GM12878 (cell line): ENCODE results near the gene VTI1A. TPM values are rescaled to one million over a fixed set of nuclear protein-coding genes. Genes with fewer than 3 reads are reported as not detected.

Source experiments
- ATAC-seq: fragments of 200-7000 bp; cut with Tn5 transposase; 3 replicates; pipeline ENCODE4 v1.9.1; 2020; ENCODE audit warnings: mild to moderate bottlenecking, moderate library complexity
- BruUV-seq: library from RNA; stranded (reverse); fragments of 400-500 nt; replicated peaks from 2 replicates; lab custom pipeline; 2021; lab: Mats Ljungman, UMichigan
- CTCF ChIA-PET: fragments of 300-600 bp; sonication (Branson Sonifier 250); formaldehyde crosslinking; extraction: SDS; loops from one replicate; lab custom pipeline; 2021; ENCODE audit warnings: inconsistent platforms; lab: Yijun Ruan, JAX
- POLR2A ChIA-PET: fragments of 350-600 bp; formaldehyde crosslinking; extraction: SDS; loops from one replicate; lab custom pipeline; 2021; ENCODE audit warnings: inconsistent platforms; lab: Charles Lee
- RAD21 ChIA-PET: fragments of 300-600 bp; sonication (Branson Sonifier 250); formaldehyde crosslinking; loops from one replicate; lab custom pipeline; 2023; ENCODE audit warnings: antibody characterized with exemption; ENCODE audit not compliant: unreplicated experiment; lab: Charles Lee
- SMC1A ChIA-PET: fragments of 300-600 bp; sonication (Branson Sonifier 250); formaldehyde crosslinking; loops from one replicate; lab custom pipeline; 2023; ENCODE audit not compliant: unreplicated experiment, uncharacterized antibody; lab: Charles Lee
- DNase-seq: peaks from one replicate; pipeline ENCODE4 v3.0.0-alpha.2; 2011; ENCODE audit warnings: low read depth, low spot score
- FAIRE-seq: peaks from 3 replicates; lab custom pipeline; 2011; peaks lifted over from hg19 to GRCh38; lab: Jason Lieb, UNC
- H2AFZ ChIP-seq: 2 replicates; pipeline ENCODE4 v1.6.0; 2011; ENCODE audit warnings: low read depth, low read length, control low read depth; ENCODE audit not compliant: control insufficient read depth
- H3K27ac ChIP-seq: 2 replicates; pipeline ENCODE4 v1.5.1; 2011; ENCODE audit warnings: control low read depth; ENCODE audit not compliant: control insufficient read depth, insufficient read depth
- H3K27me3 ChIP-seq, 2 experiments: replicated peaks in 1 of 2; 2 replicates each; pipeline versions ENCODE4 v1.6.0 to v1.6.1; 2011; ENCODE audit warnings: low read length in 1 of 2; ENCODE audit not compliant: control insufficient read depth in 2 of 2, insufficient read depth in 2 of 2
- H3K36me3 ChIP-seq, 2 experiments: 2 replicates each; pipeline ENCODE4 v1.5.1; 2011; ENCODE audit warnings: low read length in 1 of 2; ENCODE audit not compliant: control insufficient read depth in 2 of 2, insufficient read depth in 2 of 2
- H3K4me1 ChIP-seq: 2 replicates; pipeline ENCODE4 v1.6.1; 2011; ENCODE audit warnings: mild to moderate bottlenecking, low read length, moderate library complexity, mixed read lengths; ENCODE audit not compliant: control insufficient read depth, insufficient read depth
- H3K4me2 ChIP-seq: 2 replicates; pipeline ENCODE4 v1.6.0; 2011; ENCODE audit warnings: control low read depth; ENCODE audit not compliant: control insufficient read depth, insufficient read depth
- H3K4me3 ChIP-seq: fragments of 200-600 bp; sonication (generic); 2 replicates; pipeline ENCODE4 v1.5.1; 2016
- H3K79me2 ChIP-seq: 2 replicates; pipeline ENCODE4 v1.6.0; 2011; ENCODE audit warnings: low read length; ENCODE audit not compliant: control insufficient read depth, insufficient read depth
- H3K9ac ChIP-seq: 2 replicates; pipeline ENCODE4 v1.8.0; 2011; ENCODE audit warnings: low read length, control low read depth, mixed read lengths; ENCODE audit not compliant: control insufficient read depth, insufficient read depth
- H3K9me3 ChIP-seq: replicated peaks from 3 replicates; pipeline ENCODE4 v1.5.1; 2011; ENCODE audit warnings: mild to moderate bottlenecking, low read length; ENCODE audit not compliant: control insufficient read depth, insufficient read depth
- H4K20me1 ChIP-seq: 2 replicates; pipeline ENCODE4 v1.6.0; 2011; ENCODE audit not compliant: control insufficient read depth, insufficient read depth
- BACH1 ChIP-seq: fragments of 450-650 bp; IDR thresholded peaks from 2 replicates; pipeline ENCODE4 v1.6.1; 2017; ENCODE audit warnings: mild to moderate bottlenecking, borderline replicate concordance
- CBX5 ChIP-seq: sonication (generic); IDR thresholded peaks from 2 replicates; pipeline ENCODE4 v1.6.1; 2016; ENCODE audit warnings: low read depth, moderate library complexity, mild to moderate bottlenecking, inconsistent platforms
- CEBPB ChIP-seq, 2 experiments: fragments of 150-350 bp in 1 of 2; IDR thresholded peaks; 2 replicates each; pipeline ENCODE4 v1.6.1; 2012 to 2014; ENCODE audit warnings: low read depth in 2 of 2, low read length in 2 of 2, borderline replicate concordance in 1 of 2, inconsistent platforms in 1 of 2
- CHD2 ChIP-seq: IDR thresholded peaks from 2 replicates; pipeline ENCODE4 v1.6.1; 2011; ENCODE audit warnings: low read depth, low read length, improper control_type of control experiment, borderline replicate concordance
- HDAC6 ChIP-seq: fragments of 200-600 bp; sonication (generic); IDR thresholded peaks from one replicate; pipeline ENCODE4 v1.8.0; 2017; ENCODE audit warnings: antibody characterized with exemption; ENCODE audit not compliant: unreplicated experiment
- IKZF1 ChIP-seq: fragments of 450-650 bp; conservative IDR thresholded peaks from 2 replicates; pipeline ENCODE4 v1.6.1; 2017; ENCODE audit warnings: antibody characterized with exemption, mild to moderate bottlenecking
- IRF4 ChIP-seq: IDR thresholded peaks from 2 replicates; pipeline ENCODE4 v1.6.1; 2011; ENCODE audit warnings: low read depth, low read length
- LARP7 ChIP-seq: fragments of 450-650 bp; IDR thresholded peaks from 2 replicates; pipeline ENCODE4 v1.6.1; 2017; ENCODE audit warnings: mild to moderate bottlenecking
- NFXL1 ChIP-seq: fragments of 450-650 bp; IDR thresholded peaks from 2 replicates; pipeline ENCODE4 v1.6.1; 2017; ENCODE audit warnings: antibody characterized with exemption, mild to moderate bottlenecking, borderline replicate concordance
- NKRF ChIP-seq: fragments of 450-650 bp; conservative IDR thresholded peaks from 2 replicates; pipeline ENCODE4 v1.6.1; 2017; ENCODE audit warnings: mild to moderate bottlenecking, moderate library complexity
- NR2C1 ChIP-seq: fragments of 450-650 bp; IDR thresholded peaks from 2 replicates; pipeline ENCODE4 v1.6.1; 2017; ENCODE audit warnings: antibody characterized with exemption, mild to moderate bottlenecking, moderate library complexity
- POLR2AphosphoS5 ChIP-seq: IDR thresholded peaks from 2 replicates; pipeline ENCODE4 v1.6.1; 2011; ENCODE audit warnings: mild to moderate bottlenecking, low read length, inconsistent platforms
- PRDM15 ChIP-seq: fragments of 450-650 bp; formaldehyde crosslinking; IDR thresholded peaks from 2 replicates; pipeline ENCODE4 v1.4.0; 2020; ENCODE audit warnings: mild to moderate bottlenecking, moderate library complexity
- RAD51 ChIP-seq: fragments of 450-650 bp; IDR thresholded peaks from 2 replicates; pipeline ENCODE4 v1.6.1; 2016; ENCODE audit warnings: moderate library complexity, mild to moderate bottlenecking, inconsistent platforms
- RCOR1 ChIP-seq: conservative IDR thresholded peaks from 2 replicates; pipeline ENCODE4 v1.6.1; 2012; ENCODE audit warnings: low read depth, low read length, improper control_type of control experiment
- SREBF2 ChIP-seq: IDR thresholded peaks from 2 replicates; pipeline ENCODE4 v1.6.1; 2012; ENCODE audit warnings: mild to moderate bottlenecking, low read length
- USF1 ChIP-seq: IDR thresholded peaks from 2 replicates; pipeline ENCODE4 v1.6.1; 2011; ENCODE audit warnings: borderline replicate concordance, low read depth, mild to moderate bottlenecking, moderate library complexity, mixed read lengths, low read length; ENCODE audit not compliant: insufficient read depth; ENCODE audit errors: extremely low read length
- WRNIP1 ChIP-seq: IDR thresholded peaks from 2 replicates; pipeline ENCODE4 v1.6.1; 2011; ENCODE audit warnings: low read depth, low read length, improper control_type of control experiment, borderline replicate concordance
- WGBS: methylation state at CpG from one replicate; pipeline ENCODE4 v1.1.6; 2016; ENCODE audit warnings: low lambda C conversion rate; ENCODE audit not compliant: insufficient replicate concordance, insufficient coverage; ENCODE audit errors: missing lambda C conversion rate; 5-methylcytosine and 5-hydroxymethylcytosine counted together
- in situ Hi-C: fragments of 300-500 bp; cut with MboI; formaldehyde crosslinking; loops from 9 replicates; pipeline ENCODE4 v1.14.3; 2018; ENCODE audit warnings: mixed read lengths
- intact Hi-C: fragments of 100-400 bp; cut with micrococcal nuclease; formaldehyde crosslinking; loops from one replicate; pipeline ENCODE4 v1.14.2; 2022; ENCODE audit not compliant: unreplicated experiment
- polyA plus RNA-seq, 11 experiments: library from polyadenylated mRNA; depleted of rRNA in 4 of 11; unstranded in 6 of 11; stranded (reverse) in 5 of 11; fragments of >200 nt; fragmentation: Nextera tagmentation in 4 of 11; fragmentation: Illumina TruSeq in 1 of 11; extraction: Ambion mirVana in 4 of 11; extraction: Trizol in 1 of 11; gene quantifications; 1 replicate in 1 of 11; 2 replicates in 10 of 11; pipeline versions ENCODE4 v1.2.1 to v1.2.3, GENCODE V29; 2011 to 2016; ENCODE audit warnings: inconsistent platforms in 2 of 11, missing spikeins in 2 of 11, low read depth in 1 of 11
- total RNA-seq, 4 experiments: library from RNA; depleted of rRNA in 3 of 4; stranded (reverse); fragments of >200 nt in 3 of 4; fragmentation: Illumina TruSeq in 1 of 4; extraction: Trizol in 1 of 4; gene quantifications; 2 replicates each; pipeline versions ENCODE4 v1.2.1 to v1.2.3, GENCODE V29; 2013 to 2021

VTI1A gene
- total and polyA plus RNA-seq, 10 of the 15 experiments (the other 5 are each of a cell fraction or from before 2014, with no cell fraction given): 12.4 to 43.2 (median 27.5) TPM

- CTCF ChIA-PET: interaction anchor here (1.0 kb wide), 1 partner anchor 20 kb away, joined by 3 read pairs; no protein-coding TSS in a partner anchor
These were observed 254.3 kb downstream of the VTI1A start for GRCh38 chr10:112701211-112701877.

More at GRCh38 chr10:112701211-112701877, 254.3 kb downstream of the VTI1A start:
- ChIA-PET POLR2A (no interaction called here), RAD21 (no interaction called here), SMC1A (no interaction called here)
- intact Hi-C loops (no loop called here), in situ Hi-C loops (no loop called here)
- FAIRE-seq: no peak
- DNase-seq: no peak
- Histone ChIP-seq H2AFZ (no peak overlapping the region), H4K20me1 (no peaks in the 10 kb centered on the region), H3K4me3 (no peak overlapping the region), H3K9me3 (no peaks in the 10 kb centered on the region), H3K36me3 (no peaks in the 10 kb centered on the region), H3K4me1 (no peaks in the 10 kb centered on the region), H3K79me2 (no peaks in the 10 kb centered on the region), H3K4me2 (no peak overlapping the region), H3K9ac (no peak overlapping the region), H3K27me3 (no peaks in the 10 kb centered on the region), H3K27ac (no peak overlapping the region)
- BruUV-seq: no TSS peak
- 96% methylated on average over 4 of the region's 4 CpGs for WGBS
- no peak for TF ChIP-seq LARP7
- no peak for TF ChIP-seq CHD2
- no peak for TF ChIP-seq RAD51
- no peak for TF ChIP-seq SREBF2
- no peak for TF ChIP-seq POLR2AphosphoS5
- no peak for TF ChIP-seq USF1
- TF ChIP-seq BACH1: no peak
- no peak for TF ChIP-seq HDAC6
- TF ChIP-seq NFXL1: no peak
- no peak for TF ChIP-seq NR2C1
- TF ChIP-seq WRNIP1: no peak
- no peak for TF ChIP-seq CBX5
- TF ChIP-seq IRF4: no peak
- no peak for TF ChIP-seq IKZF1
- no peak for TF ChIP-seq NKRF
- no peak for TF ChIP-seq PRDM15 (CRISPR knock-in tag)
- TF ChIP-seq RCOR1: no peak
- no peak for TF ChIP-seq CEBPB (IDR thresholded peaks at IDR 0.05; ENCODE audit: borderline replicate concordance in 1 of 2, low read depth in 2 of 2, low read length in 2 of 2)
- ATAC-seq: no peak
